HG03439 (cell line): ENCODE measurements around the gene POLE.

Experiments used
- ATAC-seq: cut with Tn5 transposase; IDR thresholded peaks from one replicate; pipeline ENCODE4 v1.9.1; 2021; ENCODE audit warnings: mild to moderate bottlenecking, moderate library complexity; ENCODE audit not compliant: unreplicated experiment

The POLE gene

GRCh38 chr12:132687211-132688164 is at the start of gene POLE, which contains the start of gene PXMP2:
POLE (minus strand) TSS chr12:132687342; CDS start chr12:132687315, 27 bp downstream.
PXMP2 (plus strand) TSS chr12:132687587; CDS start chr12:132687671, 84 bp downstream.
- ATAC-seq, result peak; percentile 88

GRCh38 chr12:132736913-132737312 is 49.8 kb upstream of the POLE start:
- ATAC-seq, result no peak

DNA sequence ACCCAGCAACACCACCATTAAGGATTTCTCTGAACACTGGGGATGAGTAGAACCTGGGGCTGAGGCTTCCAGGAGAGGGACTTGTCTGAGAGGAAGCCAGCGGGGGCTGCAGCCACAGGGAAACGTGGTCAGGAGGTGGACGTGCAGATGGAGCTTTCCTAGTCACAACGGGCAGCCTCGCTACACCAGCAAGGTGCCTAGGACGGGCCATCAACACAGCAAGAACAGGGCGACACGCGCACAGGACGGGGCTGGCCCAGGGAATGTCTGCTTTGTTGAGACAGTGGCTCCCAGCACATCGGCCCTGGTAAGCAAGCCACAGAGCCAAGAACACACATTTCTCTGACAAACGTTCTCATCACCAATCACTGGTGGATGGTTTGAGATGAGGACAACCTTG is 49.2 kb upstream of the POLE start:
- no peak for ATAC-seq

GRCh38 chr12:132735496-132735895 is 48.4 kb upstream of the POLE start:
- ATAC-seq, result no peak

DNA sequence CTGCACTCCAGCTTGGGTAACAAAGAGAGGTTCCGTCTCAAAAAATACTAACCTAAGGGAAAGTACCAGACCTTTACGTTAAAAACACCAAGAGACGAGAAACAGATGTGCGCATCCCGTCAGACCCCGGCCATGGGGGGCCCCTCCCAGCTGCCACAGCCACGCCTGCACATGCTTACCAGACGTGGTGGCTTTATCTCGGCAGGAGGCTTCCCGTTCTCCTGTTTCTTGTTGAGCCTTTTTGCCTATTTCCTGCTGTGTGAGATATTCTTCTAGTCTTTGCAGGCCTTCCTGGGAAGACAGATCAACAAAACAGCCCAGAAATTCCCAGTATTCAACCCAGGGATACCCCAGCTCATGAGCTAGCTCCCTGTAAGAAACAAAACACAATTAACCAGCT is 47.1 kb upstream of the POLE start:
- no peak for ATAC-seq

- ATAC-seq, result no peak
Measured at GRCh38 chr12:132731574-132731973, 44.4 kb upstream of the POLE start.

DNA sequence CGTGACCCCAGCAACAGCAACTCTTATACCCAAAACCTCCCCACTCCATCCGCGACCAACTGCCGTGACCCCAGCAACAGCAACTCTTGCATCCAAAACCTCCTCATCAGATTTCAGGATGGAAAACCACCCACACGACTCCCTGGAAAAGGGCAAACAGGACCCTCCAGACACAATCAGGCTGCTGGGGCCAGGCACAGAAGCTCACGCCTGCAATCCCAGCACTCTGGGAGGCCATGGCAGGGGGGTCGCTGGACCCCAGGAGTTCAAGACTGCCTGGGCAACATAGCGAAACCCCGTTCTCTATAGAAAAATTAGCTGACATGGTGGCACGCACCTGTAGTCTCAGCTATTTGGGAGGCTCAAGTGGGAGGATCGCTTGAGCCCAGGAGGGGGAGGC is 43.2 kb upstream of the POLE start:
- ATAC-seq, result no peak

GRCh38 chr12:132729541-132730320 is 42.6 kb upstream of the POLE start:
- ATAC-seq, result no peak

- ATAC-seq, result no peak
Measured at GRCh38 chr12:132728502-132728901, 41.4 kb upstream of the POLE start.

DNA sequence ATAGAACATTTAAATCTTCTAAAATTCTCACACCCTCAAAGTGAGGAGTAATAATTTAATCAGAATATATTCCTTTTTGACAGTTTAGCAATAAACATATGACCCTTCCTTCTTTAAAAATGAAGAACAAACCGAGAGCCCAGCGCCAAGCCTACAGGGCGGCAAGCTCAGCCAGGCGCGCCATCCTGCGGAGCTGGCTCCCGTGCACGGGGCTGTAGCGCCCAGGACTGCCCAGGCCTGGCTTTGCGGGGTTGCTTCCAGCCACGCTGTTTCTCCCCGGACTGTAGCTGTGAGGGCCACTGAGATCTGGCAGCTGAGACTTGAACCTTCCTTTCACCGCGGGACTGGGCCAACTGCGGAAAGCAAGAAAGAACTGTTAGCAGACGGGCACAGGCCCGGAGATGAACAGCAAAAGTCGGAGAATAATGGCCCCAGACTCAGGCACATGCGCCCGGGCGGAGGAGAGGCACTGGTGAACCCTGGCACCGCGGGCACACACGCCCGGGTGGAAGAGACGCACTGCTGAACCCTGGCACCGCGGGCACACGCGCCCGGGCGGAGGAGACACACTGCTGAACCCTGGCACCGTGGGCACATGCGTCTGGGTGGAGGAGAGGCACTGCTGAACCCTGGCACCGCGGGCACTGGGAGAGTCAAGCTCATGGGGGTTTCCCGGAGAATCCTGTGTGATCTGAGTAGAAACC is 40.1 kb upstream of the POLE start:
- no peak for ATAC-seq

GRCh38 chr12:132726386-132726785 is 39.2 kb upstream of the POLE start:
- no peak for ATAC-seq

DNA sequence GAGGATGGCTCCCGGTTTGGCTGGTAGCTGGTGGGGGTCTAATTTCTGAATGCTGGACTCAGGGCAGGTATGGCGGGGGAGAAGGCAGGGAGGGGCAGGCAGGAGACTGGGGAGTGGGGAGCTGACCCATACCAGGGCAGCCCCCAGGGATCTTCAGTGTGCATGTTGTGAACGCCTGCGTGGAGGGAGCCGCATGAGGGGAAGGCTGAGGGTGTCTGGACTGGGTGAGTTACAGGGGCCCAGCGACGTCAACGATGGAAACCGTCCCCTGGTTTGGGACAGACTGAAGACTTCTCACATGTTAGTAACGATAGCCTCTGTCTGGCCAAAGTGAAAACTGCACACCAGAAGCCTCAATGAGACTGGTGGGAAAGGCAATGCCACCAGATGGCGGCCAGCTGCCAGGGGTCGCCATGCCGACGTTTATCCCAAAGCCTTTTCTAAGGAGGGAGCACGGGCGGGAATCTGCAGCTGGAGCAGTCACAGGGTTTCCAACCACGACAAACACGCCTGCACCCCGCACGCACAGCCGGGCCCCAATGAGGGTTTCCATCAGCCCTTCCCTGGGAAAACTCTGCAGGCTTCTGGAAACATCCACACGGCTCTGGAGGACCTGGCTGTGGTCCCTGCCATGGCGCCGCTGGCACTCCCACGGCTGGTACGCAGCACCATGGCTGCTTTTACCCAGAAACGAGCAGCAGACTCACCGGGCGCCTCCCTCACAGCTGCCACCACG is 37.5 kb upstream of the POLE start:
- no peak for ATAC-seq

- ATAC-seq, result no peak
Measured at GRCh38 chr12:132723764-132724140, 36.6 kb upstream of the POLE start.

- ATAC-seq, result no peak
Measured at GRCh38 chr12:132723015-132723763, 36.0 kb upstream of the POLE start.

DNA sequence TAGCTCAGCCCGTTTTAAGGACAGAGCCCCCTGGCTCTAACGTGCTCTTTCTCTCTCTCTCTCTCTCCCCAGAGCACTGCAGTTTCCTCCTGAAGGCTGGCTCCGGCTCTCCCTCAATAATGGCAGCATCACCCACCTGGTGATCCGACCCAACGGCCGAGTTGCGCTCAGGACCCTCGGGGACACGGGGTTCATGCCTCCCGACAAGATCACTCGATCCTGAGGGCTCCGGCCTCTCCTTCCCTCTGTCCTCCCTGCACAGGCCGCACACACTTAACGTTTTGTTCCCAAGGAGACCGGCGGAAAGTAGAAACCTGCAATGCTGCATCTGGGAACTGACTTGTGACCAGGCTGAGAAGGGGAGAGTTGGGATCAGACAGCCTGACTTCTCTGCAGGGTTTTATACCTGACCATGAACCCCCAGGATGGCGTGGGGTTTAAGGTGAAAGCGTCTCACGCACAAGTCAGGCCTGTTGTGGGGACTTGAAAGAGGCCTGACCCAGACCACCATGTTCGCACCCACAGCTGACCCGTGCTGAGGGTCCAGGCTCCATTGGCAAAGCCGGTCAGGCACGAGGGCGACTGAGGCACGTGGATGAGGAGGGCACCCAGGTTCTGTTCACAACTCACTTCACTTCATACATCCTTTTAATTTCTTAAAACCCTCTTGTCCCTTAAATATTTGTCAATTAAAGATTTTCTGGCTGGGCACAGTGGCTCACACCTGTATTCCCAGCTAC is 33.6 kb upstream of the POLE start:
- ATAC-seq, result no peak

DNA sequence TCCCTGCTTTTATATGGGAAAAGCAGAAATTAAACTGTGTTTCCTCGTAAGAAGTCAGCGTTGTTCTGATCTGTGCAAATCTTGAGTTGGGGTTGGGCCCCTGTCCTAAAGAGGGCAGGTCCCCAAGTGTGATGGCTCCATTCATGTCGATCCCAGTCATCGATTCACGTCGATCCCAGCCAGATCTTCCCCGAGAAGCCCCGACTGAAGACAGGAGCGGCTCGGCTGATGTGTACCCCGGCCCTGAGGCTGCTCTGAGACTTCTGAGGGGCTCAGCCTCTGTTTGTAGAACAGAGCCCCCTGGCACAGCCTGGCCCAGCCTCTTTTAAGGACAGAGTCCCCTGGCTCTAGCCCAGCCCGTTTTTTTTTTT is 32.8 kb upstream of the POLE start:
- ATAC-seq, result no peak

- no peak for ATAC-seq
Measured at GRCh38 chr12:132719141-132719953, 32.2 kb upstream of the POLE start.

DNA sequence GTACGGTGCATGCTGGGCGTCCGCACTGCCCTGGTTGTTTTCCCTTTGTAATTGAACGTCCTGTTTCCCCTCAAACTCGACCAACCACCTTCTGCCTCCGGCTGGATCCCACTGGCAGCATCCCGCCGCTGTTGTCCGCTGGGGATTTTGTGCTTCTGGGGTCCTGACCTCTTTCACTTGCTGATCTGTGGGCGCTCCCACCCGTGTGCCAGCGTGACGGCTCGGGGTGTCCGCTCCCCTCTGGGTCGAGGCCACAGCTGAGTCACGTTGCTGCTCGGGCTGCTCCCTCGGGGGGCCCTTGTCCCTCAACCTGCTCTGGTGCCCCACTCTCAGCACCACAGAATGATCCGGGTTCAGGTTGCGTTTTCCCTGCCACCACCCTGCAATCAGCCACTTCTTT is 31.5 kb upstream of the POLE start:
- no peak for ATAC-seq
